ENCODE data around the gene ACACB.

- TF ChIP-seq CTCF (IDR thresholded peaks at IDR 0.05; ENCODE audit: poor library complexity, severe bottlenecking) (no peak), POLR2AphosphoS5 (IDR thresholded peaks at IDR 0.05) (no peak), EZH2 (IDR thresholded peaks at IDR 0.05; ENCODE audit: borderline replicate concordance, insufficient read depth, low read length, poor library complexity, severe bottlenecking) (no peak)
Measured at GRCh38 chr12:109234012-109234411, 117.6 kb downstream of the ACACB start.

Data from neural cell (in vitro differentiated cells).